OCI-LY1 (cell line): ENCODE results near the gene MARK2.

Experiments used
- H2AFZ ChIP-seq: fragments of 200-600 bp; sonication (generic), shearing (Covaris generic); 2 replicates; pipeline ENCODE4 v1.6.0; 2014; ENCODE audit warnings: antibody characterized with exemption, mild to moderate bottlenecking, low read length
- H3F3A ChIP-seq: fragments of 200-600 bp; sonication (generic), shearing (Covaris generic); 2 replicates; pipeline ENCODE4 v1.6.0; 2014; ENCODE audit warnings: mild to moderate bottlenecking, antibody characterized with exemption, low read length, moderate library complexity; ENCODE audit not compliant: insufficient read depth
- H3K27ac ChIP-seq: fragments of 200-600 bp; sonication (generic); 2 replicates; pipeline ENCODE4 v1.5.1; 2014; ENCODE audit warnings: low read length, mixed run types, mild to moderate bottlenecking, low read depth; ENCODE audit not compliant: poor library complexity, severe bottlenecking
- H3K27me3 ChIP-seq: fragments of 200-600 bp; sonication (generic); 2 replicates; pipeline ENCODE4 v1.6.0; 2014; ENCODE audit warnings: antibody characterized with exemption, mild to moderate bottlenecking, low read length, moderate library complexity; ENCODE audit not compliant: insufficient read depth
- H3K36me3 ChIP-seq: fragments of 200-600 bp; sonication (generic); 2 replicates; pipeline ENCODE4 v1.6.1; 2014; ENCODE audit warnings: mild to moderate bottlenecking, antibody characterized with exemption, low read length, moderate library complexity, mixed read lengths; ENCODE audit not compliant: insufficient read depth
- H3K4me1 ChIP-seq: fragments of 200-600 bp; sonication (generic); 2 replicates; pipeline ENCODE4 v1.5.1; 2014; ENCODE audit warnings: mild to moderate bottlenecking, low read length, moderate library complexity; ENCODE audit not compliant: insufficient read depth, severe bottlenecking
- H3K4me2 ChIP-seq: fragments of 200-600 bp; sonication (generic), shearing (Covaris generic); 2 replicates; pipeline ENCODE4 v1.6.1; 2014; ENCODE audit warnings: low read length
- H3K4me3 ChIP-seq: fragments of 200-600 bp; sonication (generic); 2 replicates; pipeline ENCODE4 v1.5.1; 2014; ENCODE audit warnings: low read length, low read depth, mild to moderate bottlenecking, mixed read lengths; ENCODE audit not compliant: poor library complexity, severe bottlenecking
- H3K79me2 ChIP-seq: fragments of 200-600 bp; shearing (Covaris generic); 2 replicates; pipeline ENCODE4 v1.6.1; 2016; ENCODE audit warnings: mixed run types, low read length, mixed read lengths; ENCODE audit not compliant: insufficient read depth
- H3K9ac ChIP-seq: fragments of 200-600 bp; sonication (generic), shearing (Covaris generic); 2 replicates; pipeline ENCODE4 v1.6.1; 2014; ENCODE audit warnings: mild to moderate bottlenecking, low read length, mixed read lengths
- H3K9me2 ChIP-seq: fragments of 200-600 bp; sonication (generic), shearing (Covaris generic); 2 replicates; pipeline ENCODE4 v1.6.1; 2014; ENCODE audit warnings: low read depth, mild to moderate bottlenecking, low read length, mixed read lengths
- H3K9me3 ChIP-seq: fragments of 200-600 bp; shearing (Covaris generic); 2 replicates; pipeline ENCODE4 v1.6.1; 2014; ENCODE audit warnings: low read length, mixed read lengths
- H4K20me1 ChIP-seq: fragments of 200-600 bp; sonication (generic), shearing (Covaris generic); 2 replicates; pipeline ENCODE4 v1.6.0; 2016; ENCODE audit warnings: mild to moderate bottlenecking, low read length; ENCODE audit not compliant: insufficient read depth
- EZH2 ChIP-seq: fragments of 200-600 bp; sonication (generic), shearing (Covaris generic); IDR thresholded peaks from 2 replicates; pipeline ENCODE4 v1.8.0; 2017; ENCODE audit warnings: borderline replicate concordance, mixed run types, mild to moderate bottlenecking, antibody characterized with exemption, low read length, moderate library complexity, mixed read lengths
- TF ChIP-seq, protein P1 (sequence below): fragments of 200-600 bp; sonication (generic), shearing (Covaris generic); IDR thresholded peaks from 2 replicates; pipeline ENCODE4 v1.5.1; 2017; ENCODE audit warnings: mild to moderate bottlenecking, antibody characterized with exemption, low read length, moderate library complexity, mixed read lengths

Gene MARK2

DNA sequence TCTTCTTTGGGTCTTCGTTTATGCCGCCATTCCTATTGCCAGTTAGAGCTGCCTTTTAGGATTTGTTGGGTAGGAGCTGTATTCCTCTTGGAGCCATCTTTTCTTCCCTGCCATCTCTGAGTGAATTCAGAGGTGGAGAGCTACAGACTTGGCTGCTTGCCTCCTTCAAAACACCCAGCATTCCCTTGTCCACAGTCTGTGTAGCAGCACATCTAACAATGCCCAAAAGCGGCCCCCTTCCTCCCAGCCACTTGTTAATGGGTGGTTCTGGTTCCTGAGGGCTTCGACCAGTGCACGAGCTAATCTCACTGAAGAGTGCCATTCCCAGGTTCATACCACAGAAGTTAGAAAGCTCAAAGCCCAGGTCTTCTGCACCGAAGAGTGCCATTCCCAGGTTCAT is 37.7 kb downstream of the MARK2 start:
- Histone ChIP-seq H3F3A (no peaks in the 10 kb centered on the region), H3K27me3 (no peaks in the 10 kb centered on the region), H3K4me2 (no peak overlapping the region), H3K4me1 (peaks cover 11% of the 10 kb centered on the region), H3K79me2 (peaks cover 45% of the 10 kb centered on the region), H3K36me3 (peaks cover 18% of the 10 kb centered on the region; the same call in 1 of the 2 replicates), H2AFZ (no peak overlapping the region), H3K4me3 (no peak overlapping the region), H3K9me2 (no peaks in the 10 kb centered on the region), H3K9ac (no peak overlapping the region), H3K9me3 (no peaks in the 10 kb centered on the region), H4K20me1 (no peaks in the 10 kb centered on the region), H3K27ac (no peak overlapping the region)
- TF ChIP-seq, protein P1, sequence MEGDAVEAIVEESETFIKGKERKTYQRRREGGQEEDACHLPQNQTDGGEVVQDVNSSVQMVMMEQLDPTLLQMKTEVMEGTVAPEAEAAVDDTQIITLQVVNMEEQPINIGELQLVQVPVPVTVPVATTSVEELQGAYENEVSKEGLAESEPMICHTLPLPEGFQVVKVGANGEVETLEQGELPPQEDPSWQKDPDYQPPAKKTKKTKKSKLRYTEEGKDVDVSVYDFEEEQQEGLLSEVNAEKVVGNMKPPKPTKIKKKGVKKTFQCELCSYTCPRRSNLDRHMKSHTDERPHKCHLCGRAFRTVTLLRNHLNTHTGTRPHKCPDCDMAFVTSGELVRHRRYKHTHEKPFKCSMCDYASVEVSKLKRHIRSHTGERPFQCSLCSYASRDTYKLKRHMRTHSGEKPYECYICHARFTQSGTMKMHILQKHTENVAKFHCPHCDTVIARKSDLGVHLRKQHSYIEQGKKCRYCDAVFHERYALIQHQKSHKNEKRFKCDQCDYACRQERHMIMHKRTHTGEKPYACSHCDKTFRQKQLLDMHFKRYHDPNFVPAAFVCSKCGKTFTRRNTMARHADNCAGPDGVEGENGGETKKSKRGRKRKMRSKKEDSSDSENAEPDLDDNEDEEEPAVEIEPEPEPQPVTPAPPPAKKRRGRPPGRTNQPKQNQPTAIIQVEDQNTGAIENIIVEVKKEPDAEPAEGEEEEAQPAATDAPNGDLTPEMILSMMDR: no peak
- TF ChIP-seq EZH2: no peak

DNA sequence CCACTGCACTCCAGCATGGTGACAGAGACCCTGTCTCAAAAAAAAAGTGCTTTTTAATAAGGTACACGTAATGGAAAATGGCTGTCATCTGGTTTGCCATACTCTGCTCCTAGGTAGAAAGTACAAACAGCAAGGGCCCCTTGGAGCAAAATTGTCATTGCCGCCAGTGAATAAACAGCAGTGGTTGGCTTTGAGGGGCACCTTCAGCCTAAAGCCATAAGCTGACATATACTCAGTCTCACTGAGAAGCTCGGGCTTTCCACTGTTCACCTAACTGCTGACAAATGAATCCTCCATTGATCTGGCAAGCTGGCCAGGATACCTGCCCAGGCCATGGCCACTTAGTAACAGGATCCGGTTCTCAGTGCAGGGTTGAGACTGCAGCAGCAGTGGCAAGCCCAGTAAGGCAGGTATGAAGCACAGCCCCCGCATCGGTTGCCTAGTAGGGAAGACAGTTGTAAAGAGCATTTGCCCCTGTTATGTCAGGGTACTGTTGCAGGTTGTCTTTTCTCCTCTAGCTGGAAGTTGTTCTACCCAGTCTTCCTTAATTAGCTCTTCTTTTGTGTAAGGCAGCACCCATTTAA is 38.8 kb downstream of the MARK2 start:
- Histone ChIP-seq H3K27me3 (no peaks in the 10 kb centered on the region), H3K4me2 (no peak overlapping the region), H3K9me3 (no peaks in the 10 kb centered on the region), H3K79me2 (peaks cover 45% of the 10 kb centered on the region), H4K20me1 (no peaks in the 10 kb centered on the region), H3K9ac (no peak overlapping the region), H3K9me2 (no peaks in the 10 kb centered on the region), H3K36me3 (peaks cover 18% of the 10 kb centered on the region; the same call in 1 of the 2 replicates), H3K4me3 (no peak overlapping the region), H3K27ac (no peak overlapping the region), H2AFZ (no peak overlapping the region), H3K4me1 (peaks cover 12% of the 10 kb centered on the region), H3F3A (no peaks in the 10 kb centered on the region)
- TF ChIP-seq, protein P1: no peak
- no peak for TF ChIP-seq EZH2

DNA sequence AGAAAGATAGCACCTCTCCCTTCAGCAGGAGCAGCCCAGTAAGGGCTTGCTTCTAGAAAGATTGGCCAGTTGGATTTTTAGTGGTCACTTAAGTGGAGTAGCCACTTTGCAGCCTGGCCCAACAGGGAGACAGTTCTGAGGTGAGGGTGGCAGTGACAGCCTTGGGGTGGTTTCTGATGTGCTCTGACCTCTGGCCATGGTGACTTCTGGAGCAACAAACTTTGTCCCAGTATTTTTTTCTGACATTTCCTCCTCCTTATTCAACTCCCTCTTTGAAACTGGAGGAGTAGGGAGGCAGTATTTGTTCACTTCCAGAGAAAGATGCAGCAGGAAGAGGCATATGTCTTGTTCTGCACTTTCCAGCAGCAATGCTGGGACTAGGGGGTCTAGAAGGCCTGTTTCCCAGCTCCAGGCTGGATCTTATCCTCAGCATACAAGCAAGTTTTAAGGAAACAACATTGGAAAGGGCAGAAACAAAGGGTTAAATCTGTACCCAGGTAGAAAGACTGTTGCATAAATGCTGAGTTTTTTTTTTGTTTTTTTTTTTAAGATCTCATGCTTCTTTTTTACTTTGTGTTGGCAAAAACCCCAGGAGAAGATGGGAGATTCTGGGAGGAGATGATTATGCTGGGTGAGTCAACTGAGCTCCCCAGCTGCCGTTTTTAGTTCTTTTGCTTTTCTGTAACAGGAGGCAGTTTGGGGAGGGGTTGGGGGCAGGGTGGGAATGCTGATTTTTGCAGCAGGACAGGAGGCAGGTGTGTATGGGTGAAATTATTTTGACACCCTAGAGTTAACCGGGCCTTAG is 40.9 kb downstream of the MARK2 start:
- Histone ChIP-seq H3K4me3 (no peak overlapping the region), H3F3A (no peaks in the 10 kb centered on the region), H3K9ac (no peak overlapping the region), H3K9me3 (no peaks in the 10 kb centered on the region), H3K27ac (no peak overlapping the region), H2AFZ (no peak overlapping the region), H3K27me3 (no peaks in the 10 kb centered on the region), H3K4me1 (peaks cover 25% of the 10 kb centered on the region), H4K20me1 (no peaks in the 10 kb centered on the region), H3K36me3 (peaks cover 18% of the 10 kb centered on the region; the same call in 1 of the 2 replicates), H3K9me2 (no peaks in the 10 kb centered on the region), H3K4me2 (no peak overlapping the region), H3K79me2 (peaks cover 35% of the 10 kb centered on the region; the same call in 1 of the 2 replicates)
- no peak for TF ChIP-seq EZH2
- TF ChIP-seq, protein P1: no peak
